ENCODE data around the gene NLRP6. TPM values are rescaled to one million over a fixed set of nuclear protein-coding genes. Genes with fewer than 3 reads are reported as not detected.

NLRP6 gene
- total RNA-seq, 2 experiments from 2014 or later = 0.25 to 0.65 TPM

DNA sequence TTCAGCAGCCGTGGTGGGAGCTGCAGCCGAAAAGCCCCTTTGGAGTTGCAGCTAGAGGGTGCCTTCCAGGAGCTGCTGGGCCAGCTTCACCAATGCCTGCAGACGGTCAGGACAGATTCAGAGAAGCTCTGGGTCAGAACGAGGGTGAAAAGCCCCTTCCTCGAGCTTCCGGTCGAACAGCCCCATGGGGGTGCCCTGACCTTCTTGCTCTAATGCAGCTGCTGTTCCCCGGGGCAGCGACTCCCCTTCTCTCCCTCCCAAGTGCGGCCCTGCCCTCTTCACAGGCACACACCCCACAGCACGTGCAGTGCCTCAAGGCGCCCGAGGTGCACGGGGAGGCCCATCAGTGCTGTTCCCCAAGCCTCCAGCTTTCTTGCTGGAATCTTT is 52.1 kb downstream of the NLRP6 start:
- Histone ChIP-seq H3K4me3 (ENCODE audit: low read depth, low read length, poor library complexity, severe bottlenecking) (peak overlapping the region; percentile 61), H3K36me3 (ENCODE audit: insufficient read depth, low read length) (peaks cover 9% of the 10 kb centered on the region), H3K9me2 (ENCODE audit: insufficient read depth, low read length) (no peaks in the 10 kb centered on the region), H2AFZ (ENCODE audit: low read length) (peak overlapping the region; percentile 5; the same call in 1 of the 2 replicates), H3K9me3 (ENCODE audit: low read length) (peaks cover 14% of the 10 kb centered on the region), H3K79me2 (ENCODE audit: insufficient read depth, low read depth, low read length) (no peaks in the 10 kb centered on the region), H3K27ac (ENCODE audit: low read depth, low read length, poor library complexity, severe bottlenecking) (peak overlapping the region; percentile 91), H3K4me2 (ENCODE audit: low read length) (peak overlapping the region; percentile 85), H4K20me1 (ENCODE audit: insufficient read depth, low read length) (no peaks in the 10 kb centered on the region), H3K4me1 (ENCODE audit: insufficient read depth, low read length, poor library complexity, severe bottlenecking) (peaks cover 88% of the 10 kb centered on the region)
- DNase-seq (ENCODE audit: low spot score) = peak; percentile 72
- CTCF ChIA-PET (ENCODE audit: unreplicated experiment) = interaction anchor here (0.7 to 1.3 kb wide), 4 partner anchors 10 to 25 kb away, joined by 3 to 4 read pairs (median 4); no protein-coding TSS in a partner anchor
- POLR2A ChIA-PET = interaction anchor here (0.6 to 5.5 kb wide), 8 partner anchors 9 to 114 kb away, joined by 3 to 63 read pairs (median 12); no protein-coding TSS in a partner anchor
- TF ChIP-seq, protein P1, sequence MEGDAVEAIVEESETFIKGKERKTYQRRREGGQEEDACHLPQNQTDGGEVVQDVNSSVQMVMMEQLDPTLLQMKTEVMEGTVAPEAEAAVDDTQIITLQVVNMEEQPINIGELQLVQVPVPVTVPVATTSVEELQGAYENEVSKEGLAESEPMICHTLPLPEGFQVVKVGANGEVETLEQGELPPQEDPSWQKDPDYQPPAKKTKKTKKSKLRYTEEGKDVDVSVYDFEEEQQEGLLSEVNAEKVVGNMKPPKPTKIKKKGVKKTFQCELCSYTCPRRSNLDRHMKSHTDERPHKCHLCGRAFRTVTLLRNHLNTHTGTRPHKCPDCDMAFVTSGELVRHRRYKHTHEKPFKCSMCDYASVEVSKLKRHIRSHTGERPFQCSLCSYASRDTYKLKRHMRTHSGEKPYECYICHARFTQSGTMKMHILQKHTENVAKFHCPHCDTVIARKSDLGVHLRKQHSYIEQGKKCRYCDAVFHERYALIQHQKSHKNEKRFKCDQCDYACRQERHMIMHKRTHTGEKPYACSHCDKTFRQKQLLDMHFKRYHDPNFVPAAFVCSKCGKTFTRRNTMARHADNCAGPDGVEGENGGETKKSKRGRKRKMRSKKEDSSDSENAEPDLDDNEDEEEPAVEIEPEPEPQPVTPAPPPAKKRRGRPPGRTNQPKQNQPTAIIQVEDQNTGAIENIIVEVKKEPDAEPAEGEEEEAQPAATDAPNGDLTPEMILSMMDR (conservative IDR thresholded peaks at IDR 0.05; ENCODE audit: low read length) = 0 out of 2 replicates have a peak, but pooled peaks have one; percentile 2
- TF ChIP-seq EZH2phosphoT487 (IDR thresholded peaks at IDR 0.05; ENCODE audit: borderline replicate concordance, low read depth, low read length) = no peak
- intact Hi-C loops (cut with micrococcal nuclease; ENCODE audit: unreplicated experiment) = no loop called here
- no TSS peak for BruUV-seq (replicated peaks)

DNA sequence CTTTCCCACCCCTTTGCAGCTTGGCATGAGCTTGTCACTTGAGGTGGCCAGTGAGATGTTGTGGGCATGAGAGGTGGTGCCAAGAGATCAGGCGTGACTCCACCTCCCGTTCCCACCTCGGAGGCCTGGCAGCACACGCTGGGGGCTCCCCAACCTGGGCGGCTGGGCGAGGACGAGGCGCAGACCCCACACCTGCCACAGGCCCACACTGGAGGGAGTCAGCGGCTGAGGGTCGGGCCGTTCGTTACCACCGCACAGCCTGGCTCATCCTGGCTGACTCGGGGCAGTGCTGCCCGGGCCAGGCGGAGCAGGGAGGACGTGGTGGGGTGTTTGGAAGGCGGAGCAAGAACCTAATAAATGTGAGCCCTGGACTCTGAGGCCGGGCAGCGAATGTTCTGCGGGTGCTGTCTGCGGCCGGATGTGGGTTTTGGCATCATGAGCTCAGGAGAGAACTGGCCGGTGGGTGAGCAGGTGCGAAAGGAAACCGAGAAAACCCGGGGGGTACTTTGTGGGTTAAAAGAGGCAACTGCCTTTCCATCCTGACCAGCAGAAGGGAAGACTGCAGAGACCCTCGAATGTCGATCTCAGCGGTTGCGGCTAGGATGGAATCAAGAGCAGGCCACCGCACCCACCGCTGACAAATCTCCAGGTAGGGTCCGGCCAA is 52.6 kb downstream of the NLRP6 start:
- intact Hi-C loops (cut with micrococcal nuclease; ENCODE audit: unreplicated experiment) = no loop called here
- DNase-seq (ENCODE audit: low spot score) = peak; percentile 94
- no peak for TF ChIP-seq EZH2phosphoT487 (IDR thresholded peaks at IDR 0.05; ENCODE audit: borderline replicate concordance, low read depth, low read length)
- TF ChIP-seq, protein P1 (conservative IDR thresholded peaks at IDR 0.05; ENCODE audit: low read length) = no peak
- ChIA-PET CTCF (ENCODE audit: unreplicated experiment) (interaction anchor here (1.0 to 1.3 kb wide), 3 partner anchors 10 to 24 kb away, joined by 4 read pairs; no protein-coding TSS in a partner anchor), POLR2A (interaction anchor here (0.6 to 5.5 kb wide), 9 partner anchors 8 to 114 kb away, joined by 3 to 63 read pairs (median 8); no protein-coding TSS in a partner anchor)
- H3K9me3 ChIP-seq (ENCODE audit: low read length) = peaks cover 14% of the 10 kb centered on the region
- peaks cover 9% of the 10 kb centered on the region for H3K36me3 ChIP-seq (ENCODE audit: insufficient read depth, low read length)
- peak overlapping the region; percentile 85 for H3K4me2 ChIP-seq (ENCODE audit: low read length)
- H3K79me2 ChIP-seq (ENCODE audit: insufficient read depth, low read depth, low read length) = no peaks in the 10 kb centered on the region
- no TSS peak for BruUV-seq (replicated peaks)
- peaks cover 92% of the 10 kb centered on the region for H3K4me1 ChIP-seq (ENCODE audit: insufficient read depth, low read length, poor library complexity, severe bottlenecking)
- H3K4me3 ChIP-seq (ENCODE audit: low read depth, low read length, poor library complexity, severe bottlenecking) = peak overlapping the region; percentile 61
- H2AFZ ChIP-seq (ENCODE audit: low read length) = peak overlapping the region; percentile 35; the same call in 1 of the 2 replicates
- H3K9me2 ChIP-seq (ENCODE audit: insufficient read depth, low read length) = no peaks in the 10 kb centered on the region
- no peaks in the 10 kb centered on the region for H4K20me1 ChIP-seq (ENCODE audit: insufficient read depth, low read length)
- H3K27ac ChIP-seq (ENCODE audit: low read depth, low read length, poor library complexity, severe bottlenecking) = peak overlapping the region; percentile 91

All from OCI-LY7 (cell line).